HL-60 (cell line): ENCODE results near the gene SLC17A4.

Experiments
- DNase-seq, 2 experiments: peaks; one replicate each; pipeline ENCODE4 v3.0.0-alpha.2; 2010 to 2020; ENCODE audit warnings: low read depth in 1 of 2, low spot score in 1 of 2
- H3K27ac ChIP-seq: fragments of 250-450 bp; sonication (Bioruptor Pico); replicated peaks from 2 replicates; pipeline ENCODE4 v1.5.1; 2020; ENCODE audit warnings: mild to moderate bottlenecking, moderate library complexity
- H3K27me3 ChIP-seq: fragments of 250-450 bp; sonication (Bioruptor Pico); 2 replicates; pipeline ENCODE4 v1.5.1; 2021; ENCODE audit warnings: mild to moderate bottlenecking, moderate library complexity; ENCODE audit not compliant: insufficient read depth, poor library complexity, severe bottlenecking
- H3K4me3 ChIP-seq: replicated peaks from 2 replicates; pipeline ENCODE4 v1.5.1; 2011; ENCODE audit warnings: mild to moderate bottlenecking, control low read depth, low read length; ENCODE audit not compliant: insufficient read depth
- GABPA ChIP-seq: IDR thresholded peaks from 2 replicates; pipeline ENCODE4 v1.6.1; 2012; ENCODE audit warnings: low read depth
- POLR2AphosphoS5 ChIP-seq: IDR thresholded peaks from 2 replicates; pipeline ENCODE4 v1.6.1; 2012; ENCODE audit warnings: low read depth
- SPI1 ChIP-seq: IDR thresholded peaks from 2 replicates; pipeline ENCODE4 v1.6.1; 2012; ENCODE audit warnings: low read depth, mild to moderate bottlenecking, borderline replicate concordance
- TF ChIP-seq, protein P1 (sequence below): IDR thresholded peaks from one replicate; pipeline ENCODE4 v1.5.1; 2011; ENCODE audit warnings: low read length, control low read depth, inconsistent platforms; ENCODE audit not compliant: insufficient read depth
- TF ChIP-seq, protein P2 (sequence below): IDR thresholded peaks from 2 replicates; pipeline ENCODE4 v1.6.1; 2012; ENCODE audit warnings: low read depth; ENCODE audit not compliant: insufficient replicate concordance

SLC17A4 gene

DNA sequence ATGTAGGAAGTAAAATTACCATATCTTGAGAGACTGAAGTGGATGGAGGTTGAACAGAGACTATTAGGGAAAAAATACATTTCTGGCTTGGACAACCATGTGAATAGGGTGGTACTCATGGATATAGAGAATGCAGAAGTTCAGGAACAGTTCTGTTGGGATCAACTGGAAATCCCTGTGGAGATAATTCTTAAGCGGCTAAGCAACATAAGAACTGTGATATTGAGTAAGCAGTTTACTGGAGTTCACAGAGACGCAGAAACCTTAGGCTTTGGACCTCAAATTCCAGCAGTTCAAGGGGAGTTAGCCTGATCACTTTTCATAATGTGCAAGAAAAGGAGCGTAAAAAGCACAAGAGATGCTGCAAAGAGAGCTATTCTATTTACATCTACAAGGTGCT, 23.6 kb upstream of the SLC17A4 start:
- Histone ChIP-seq H3K27ac (no peak overlapping the region), H3K4me3 (no peak overlapping the region), H3K27me3 (no peaks in the 10 kb centered on the region)
- DNase-seq, result no peak
- TF ChIP-seq POLR2AphosphoS5, result no peak
- TF ChIP-seq, protein P1, sequence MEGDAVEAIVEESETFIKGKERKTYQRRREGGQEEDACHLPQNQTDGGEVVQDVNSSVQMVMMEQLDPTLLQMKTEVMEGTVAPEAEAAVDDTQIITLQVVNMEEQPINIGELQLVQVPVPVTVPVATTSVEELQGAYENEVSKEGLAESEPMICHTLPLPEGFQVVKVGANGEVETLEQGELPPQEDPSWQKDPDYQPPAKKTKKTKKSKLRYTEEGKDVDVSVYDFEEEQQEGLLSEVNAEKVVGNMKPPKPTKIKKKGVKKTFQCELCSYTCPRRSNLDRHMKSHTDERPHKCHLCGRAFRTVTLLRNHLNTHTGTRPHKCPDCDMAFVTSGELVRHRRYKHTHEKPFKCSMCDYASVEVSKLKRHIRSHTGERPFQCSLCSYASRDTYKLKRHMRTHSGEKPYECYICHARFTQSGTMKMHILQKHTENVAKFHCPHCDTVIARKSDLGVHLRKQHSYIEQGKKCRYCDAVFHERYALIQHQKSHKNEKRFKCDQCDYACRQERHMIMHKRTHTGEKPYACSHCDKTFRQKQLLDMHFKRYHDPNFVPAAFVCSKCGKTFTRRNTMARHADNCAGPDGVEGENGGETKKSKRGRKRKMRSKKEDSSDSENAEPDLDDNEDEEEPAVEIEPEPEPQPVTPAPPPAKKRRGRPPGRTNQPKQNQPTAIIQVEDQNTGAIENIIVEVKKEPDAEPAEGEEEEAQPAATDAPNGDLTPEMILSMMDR, result no peak

DNA sequence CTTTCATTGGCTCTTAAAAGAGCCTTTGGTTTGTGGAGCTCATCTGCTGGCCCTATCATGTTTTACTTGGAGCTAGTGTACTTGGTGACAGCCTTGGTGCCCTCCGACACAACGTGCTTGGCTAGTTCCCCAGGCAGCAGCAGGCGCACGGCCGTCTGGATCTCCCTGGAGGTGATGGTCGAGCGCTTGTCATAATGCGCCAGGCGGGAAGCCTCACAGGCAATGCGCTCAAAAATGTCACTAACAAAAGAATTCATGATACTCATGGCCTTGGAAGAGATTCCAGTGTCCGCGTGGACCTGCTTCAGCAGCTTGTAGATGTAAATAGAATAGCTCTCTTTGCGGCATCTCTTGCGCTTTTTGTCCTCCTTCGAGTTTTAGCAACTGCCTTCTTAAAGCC, 22.8 kb upstream of the SLC17A4 start:
- TF ChIP-seq, protein P2, sequence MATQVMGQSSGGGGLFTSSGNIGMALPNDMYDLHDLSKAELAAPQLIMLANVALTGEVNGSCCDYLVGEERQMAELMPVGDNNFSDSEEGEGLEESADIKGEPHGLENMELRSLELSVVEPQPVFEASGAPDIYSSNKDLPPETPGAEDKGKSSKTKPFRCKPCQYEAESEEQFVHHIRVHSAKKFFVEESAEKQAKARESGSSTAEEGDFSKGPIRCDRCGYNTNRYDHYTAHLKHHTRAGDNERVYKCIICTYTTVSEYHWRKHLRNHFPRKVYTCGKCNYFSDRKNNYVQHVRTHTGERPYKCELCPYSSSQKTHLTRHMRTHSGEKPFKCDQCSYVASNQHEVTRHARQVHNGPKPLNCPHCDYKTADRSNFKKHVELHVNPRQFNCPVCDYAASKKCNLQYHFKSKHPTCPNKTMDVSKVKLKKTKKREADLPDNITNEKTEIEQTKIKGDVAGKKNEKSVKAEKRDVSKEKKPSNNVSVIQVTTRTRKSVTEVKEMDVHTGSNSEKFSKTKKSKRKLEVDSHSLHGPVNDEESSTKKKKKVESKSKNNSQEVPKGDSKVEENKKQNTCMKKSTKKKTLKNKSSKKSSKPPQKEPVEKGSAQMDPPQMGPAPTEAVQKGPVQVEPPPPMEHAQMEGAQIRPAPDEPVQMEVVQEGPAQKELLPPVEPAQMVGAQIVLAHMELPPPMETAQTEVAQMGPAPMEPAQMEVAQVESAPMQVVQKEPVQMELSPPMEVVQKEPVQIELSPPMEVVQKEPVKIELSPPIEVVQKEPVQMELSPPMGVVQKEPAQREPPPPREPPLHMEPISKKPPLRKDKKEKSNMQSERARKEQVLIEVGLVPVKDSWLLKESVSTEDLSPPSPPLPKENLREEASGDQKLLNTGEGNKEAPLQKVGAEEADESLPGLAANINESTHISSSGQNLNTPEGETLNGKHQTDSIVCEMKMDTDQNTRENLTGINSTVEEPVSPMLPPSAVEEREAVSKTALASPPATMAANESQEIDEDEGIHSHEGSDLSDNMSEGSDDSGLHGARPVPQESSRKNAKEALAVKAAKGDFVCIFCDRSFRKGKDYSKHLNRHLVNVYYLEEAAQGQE, result no peak
- TF ChIP-seq GABPA, result no peak
- TF ChIP-seq SPI1, result no peak
- TF ChIP-seq POLR2AphosphoS5, result no peak
- DNase-seq, result no peak
- Histone ChIP-seq H3K27ac (no peak overlapping the region), H3K27me3 (no peaks in the 10 kb centered on the region), H3K4me3 (no peak overlapping the region)

DNA sequence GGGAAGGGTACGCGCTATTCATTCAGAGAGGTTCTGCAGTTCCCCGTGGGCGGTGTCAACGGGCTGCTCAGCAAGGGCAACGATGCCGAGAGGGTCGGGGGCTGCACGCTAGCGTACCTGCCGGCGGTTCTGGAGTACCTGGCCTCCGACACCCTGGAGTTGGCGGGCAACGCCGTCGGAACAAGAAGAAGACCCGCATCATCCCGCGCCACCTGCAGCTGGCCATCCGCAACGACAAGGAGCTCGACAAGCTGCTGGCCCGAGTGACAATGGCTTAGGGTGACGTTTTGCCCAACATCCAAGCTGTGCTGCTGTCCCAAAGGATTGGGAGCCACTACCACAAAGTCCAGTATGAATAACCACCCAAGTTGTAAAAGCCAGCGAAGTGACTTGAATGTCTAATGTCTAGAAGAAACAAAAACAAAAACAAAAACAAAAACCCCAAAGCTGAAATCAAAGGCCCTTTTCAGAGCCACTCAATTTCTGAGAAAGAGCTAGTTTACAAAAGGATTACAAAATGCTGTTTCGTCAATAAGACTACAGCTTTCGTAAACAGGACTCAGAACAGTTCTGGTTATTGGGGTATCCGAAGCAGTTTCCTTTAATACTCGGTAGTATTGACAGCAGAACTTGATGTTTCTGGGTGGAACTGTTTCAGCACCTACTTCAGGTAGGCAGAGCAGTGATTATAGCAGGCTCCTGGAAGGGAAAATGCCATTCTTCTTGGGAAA, 21.9 kb upstream of the SLC17A4 start:
- H3K27ac ChIP-seq, result no peak overlapping the region
- DNase-seq, result no peak
- TF ChIP-seq GABPA (no peak), SPI1 (no peak), POLR2AphosphoS5 (no peak)
- TF ChIP-seq, protein P1, result no peak
- TF ChIP-seq, protein P2, result no peak
- H3K27me3 ChIP-seq, result no peaks in the 10 kb centered on the region
- H3K4me3 ChIP-seq, result no peak overlapping the region

DNA sequence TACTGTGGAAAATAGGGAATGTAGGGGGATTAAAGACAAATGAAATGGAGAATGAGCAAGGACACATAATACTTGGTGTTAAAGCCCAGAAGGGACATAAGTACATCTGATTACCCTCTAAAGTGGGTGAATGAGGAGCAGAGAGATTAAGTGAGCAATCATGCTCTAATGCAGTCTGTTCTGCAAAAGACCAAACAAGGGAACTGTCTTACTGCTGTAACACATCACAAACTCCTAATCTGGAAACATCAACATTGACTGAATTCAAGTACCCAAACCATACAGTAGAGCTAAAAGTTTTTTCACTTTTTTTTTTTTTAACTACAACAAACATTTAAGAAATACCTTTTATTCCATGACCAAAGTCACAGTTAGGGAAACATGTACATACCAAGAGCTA, 19.3 kb upstream of the SLC17A4 start:
- Histone ChIP-seq H3K27me3 (no peaks in the 10 kb centered on the region), H3K27ac (no peak overlapping the region), H3K4me3 (no peak overlapping the region)
- no peak for DNase-seq
- TF ChIP-seq GABPA (no peak), SPI1 (no peak), POLR2AphosphoS5 (no peak)
- TF ChIP-seq, protein P1, result no peak
- TF ChIP-seq, protein P2, result no peak
